Activated naive CD8-positive, alpha-beta T cell treated with anti-CD3 and anti-CD28 coated beads, Interleukin-2, amount 50 U/mL, for 16 hours (primary cell): ENCODE data around the gene CDYL.

ENCODE experiments used
- DNase-seq: peaks from one replicate; pipeline ENCODE4 v3.0.0-alpha.2; 2020; ENCODE audit warnings: low read depth, low spot score

Gene CDYL

DNA sequence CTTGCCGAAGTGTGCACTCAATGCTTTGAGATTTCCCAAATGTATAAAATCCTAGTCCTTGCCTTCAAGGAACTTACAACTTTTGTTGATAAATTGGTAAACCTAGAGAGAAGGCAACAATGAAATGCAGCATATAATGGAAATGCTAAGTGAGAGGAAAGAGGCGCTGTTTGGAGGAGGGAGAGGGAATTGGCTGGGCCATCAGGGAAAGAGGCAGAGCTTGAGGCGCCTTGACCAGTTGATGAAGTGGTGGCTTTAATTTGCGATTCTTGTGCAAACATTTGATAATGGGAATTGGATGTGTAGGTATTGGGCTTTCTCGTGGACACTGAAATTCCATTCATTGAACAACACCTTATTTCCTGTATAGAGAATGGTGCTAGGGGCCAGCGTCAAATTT lies 1.9 kb upstream of the CDYL start:
- no peak for DNase-seq

DNA sequence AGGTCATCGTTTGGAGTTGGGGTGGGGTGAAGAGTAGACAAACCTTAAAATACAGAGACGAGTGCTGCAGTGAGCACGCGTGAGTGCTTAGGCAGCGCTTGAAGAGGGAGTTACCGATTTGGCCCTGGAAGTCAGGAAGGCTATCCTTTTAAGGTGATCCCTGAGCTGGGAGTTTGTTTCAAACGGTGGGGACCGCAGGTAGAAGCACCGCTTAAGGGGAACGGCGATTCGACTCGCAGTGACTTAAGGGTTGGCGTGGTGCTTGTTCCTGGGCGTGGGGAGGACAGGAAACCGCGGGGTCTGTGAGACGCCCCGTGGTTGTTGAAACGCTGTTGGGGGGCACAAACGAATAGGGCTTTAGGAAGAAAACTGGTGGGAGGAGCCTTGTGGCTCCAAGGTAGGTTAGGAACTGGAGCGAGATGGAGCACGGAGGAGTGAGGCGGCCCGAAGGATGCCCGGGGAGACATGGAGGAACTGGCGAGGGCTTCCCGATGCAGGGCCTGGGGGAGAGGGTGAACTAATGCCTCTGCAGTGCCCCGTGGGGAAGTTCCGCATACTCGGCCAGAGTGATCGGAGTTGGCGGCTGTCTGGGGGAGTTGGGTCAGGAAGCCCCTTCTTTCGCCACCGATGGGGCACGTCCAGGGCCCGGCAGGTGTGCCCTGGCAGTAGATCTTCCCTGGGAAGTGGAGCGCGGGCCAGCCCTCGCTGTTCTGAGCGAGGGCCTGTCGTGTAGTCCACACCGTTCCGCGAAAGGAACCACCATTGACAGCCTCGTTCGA lies 1.3 kb upstream of the CDYL start:
- DNase-seq: no peak

DNA sequence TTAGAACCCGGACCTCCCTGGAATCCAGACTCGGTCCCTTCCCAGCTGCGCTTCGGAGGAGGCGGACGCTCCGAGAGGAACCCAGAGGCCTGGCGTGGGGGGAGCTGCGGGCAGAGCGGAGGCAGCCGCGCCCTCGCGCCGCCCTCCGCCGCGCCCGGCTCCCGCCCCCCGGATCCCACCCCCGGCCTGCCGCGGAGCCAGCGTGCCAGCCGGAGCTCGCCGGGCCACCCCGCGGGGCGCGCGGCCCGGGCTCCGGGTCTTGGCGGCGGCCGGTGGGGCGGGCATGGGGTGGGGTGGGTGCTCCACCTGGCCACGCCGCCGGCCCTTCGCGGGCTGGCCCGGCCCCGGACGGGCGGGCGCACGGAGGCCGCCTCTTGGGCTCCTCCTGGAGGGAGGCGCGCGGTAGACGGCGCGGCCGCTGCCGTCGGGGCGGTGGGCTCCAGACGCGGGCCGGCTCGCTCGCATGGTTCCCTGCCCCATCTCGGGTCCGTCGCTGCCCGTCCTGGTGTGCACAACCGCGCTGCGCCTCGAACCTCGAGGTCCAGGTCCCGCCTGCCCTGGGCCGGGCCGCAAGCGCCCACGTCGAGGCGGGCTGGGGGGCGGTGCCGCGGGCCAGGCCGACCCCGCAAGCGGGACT lies 592 bp upstream of the CDYL start:
- peak; percentile 31 for DNase-seq

DNA sequence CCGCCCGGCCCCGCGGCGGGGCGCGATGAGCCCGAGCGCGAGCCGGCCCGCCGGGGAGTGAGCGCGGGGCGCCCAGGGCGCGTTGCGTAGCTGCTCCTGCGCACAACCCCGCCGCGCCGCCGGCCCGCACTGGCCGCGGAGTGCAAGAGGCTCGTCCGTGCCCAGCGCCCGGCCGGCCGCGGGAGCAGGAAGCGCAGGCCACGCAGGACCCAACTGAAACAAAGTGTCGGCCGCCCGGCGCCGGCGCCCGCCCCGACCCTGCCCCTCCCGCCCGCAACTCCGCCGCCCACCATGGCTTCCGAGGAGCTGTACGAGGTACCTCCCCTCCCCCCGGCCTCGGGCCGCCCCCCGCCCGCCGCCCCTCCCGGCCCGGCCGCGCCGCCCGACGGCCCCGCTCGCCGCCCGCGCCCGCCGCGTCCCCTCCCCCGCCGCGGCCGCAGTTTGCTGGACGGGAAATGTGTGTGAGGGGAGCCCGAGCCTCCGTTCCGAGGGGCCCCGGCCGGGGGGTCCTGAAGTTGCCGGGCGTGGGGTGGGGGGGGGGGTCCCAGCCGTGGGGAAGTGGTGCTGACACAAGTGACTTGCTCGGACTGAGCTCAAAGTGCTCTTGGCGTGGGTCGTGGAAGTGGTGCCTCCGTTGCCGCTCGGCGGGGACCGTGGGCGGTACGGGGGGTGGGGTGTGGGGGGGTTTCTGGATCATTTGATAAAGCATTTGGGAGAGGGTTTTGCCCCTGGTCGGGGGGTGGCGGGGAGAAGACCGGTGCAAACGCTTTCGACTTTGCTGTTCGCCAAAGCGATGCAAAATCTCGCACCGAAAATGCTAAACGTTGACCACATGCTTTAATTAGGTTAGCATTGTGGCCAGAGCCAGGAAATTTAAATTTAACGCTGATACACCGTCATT lies 539 bp downstream of the CDYL start:
- no peak for DNase-seq

DNA sequence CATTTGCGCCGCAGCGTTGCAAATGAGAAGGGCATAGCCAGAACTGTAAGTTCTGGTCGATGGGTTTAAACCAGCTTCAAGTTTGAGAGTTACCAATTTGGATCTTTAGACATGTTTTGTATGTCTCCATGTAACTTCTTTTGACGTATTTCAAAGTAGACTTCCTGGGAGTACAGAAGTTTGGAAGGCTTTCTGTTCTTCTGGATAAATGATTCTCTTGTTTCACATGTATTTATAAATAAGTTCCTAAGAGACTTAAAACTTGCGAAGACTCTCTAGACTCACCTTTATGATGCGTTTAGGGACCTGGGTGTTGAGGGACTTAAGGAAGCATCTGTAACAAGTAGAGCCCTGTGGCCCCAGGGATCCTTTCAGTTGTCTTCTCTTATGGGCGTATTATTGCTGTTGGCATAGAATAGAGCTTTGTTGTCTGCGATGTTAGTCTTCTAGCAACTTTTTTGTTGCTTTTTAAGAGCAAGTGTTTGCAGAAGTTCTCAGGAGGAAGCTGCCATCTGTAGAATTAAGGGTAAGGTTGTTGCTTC lies 1.3 kb downstream of the CDYL start:
- no peak for DNase-seq

DNA sequence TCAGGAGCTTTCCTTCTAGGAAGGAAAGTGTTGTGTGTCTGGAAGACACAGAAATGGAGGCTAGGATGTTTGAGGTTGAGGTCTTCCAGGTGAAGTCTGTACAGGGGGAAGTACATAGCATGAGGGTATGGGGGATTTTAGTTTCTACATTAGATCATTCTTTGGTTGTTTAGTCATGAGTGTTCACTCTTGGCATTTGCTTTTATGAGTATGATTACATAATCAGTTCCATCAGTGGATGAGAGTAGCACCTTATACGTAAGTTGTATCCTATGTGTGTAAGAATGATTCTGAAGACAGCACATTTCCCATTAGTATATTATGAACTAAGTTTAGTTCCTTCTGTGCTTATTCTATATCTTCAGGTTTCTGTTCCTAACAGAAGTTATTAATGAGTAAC lies 1.9 kb downstream of the CDYL start:
- no peak for DNase-seq

DNA sequence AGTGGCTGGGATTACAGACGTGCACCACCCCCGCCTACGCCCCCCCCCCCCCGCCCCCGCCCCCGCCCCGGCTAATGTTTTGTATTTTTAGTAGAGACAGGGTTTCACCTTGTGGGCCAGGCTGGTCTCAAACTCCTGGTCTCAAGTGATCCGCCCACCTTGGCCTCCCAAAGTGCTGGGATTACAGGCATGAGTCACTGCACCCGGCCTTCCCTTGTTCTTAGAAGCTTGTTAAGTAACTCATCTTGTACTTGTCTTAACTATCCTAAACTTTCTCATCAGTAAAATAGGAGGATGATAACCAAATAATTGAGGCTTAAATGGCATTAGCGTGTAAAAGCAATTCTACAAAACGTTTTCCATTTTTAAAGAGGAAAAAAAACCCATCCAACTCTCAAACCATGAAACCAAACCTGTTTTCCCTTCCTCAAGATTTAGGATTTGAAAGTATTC lies 4.2 kb downstream of the CDYL start:
- no peak for DNase-seq

DNA sequence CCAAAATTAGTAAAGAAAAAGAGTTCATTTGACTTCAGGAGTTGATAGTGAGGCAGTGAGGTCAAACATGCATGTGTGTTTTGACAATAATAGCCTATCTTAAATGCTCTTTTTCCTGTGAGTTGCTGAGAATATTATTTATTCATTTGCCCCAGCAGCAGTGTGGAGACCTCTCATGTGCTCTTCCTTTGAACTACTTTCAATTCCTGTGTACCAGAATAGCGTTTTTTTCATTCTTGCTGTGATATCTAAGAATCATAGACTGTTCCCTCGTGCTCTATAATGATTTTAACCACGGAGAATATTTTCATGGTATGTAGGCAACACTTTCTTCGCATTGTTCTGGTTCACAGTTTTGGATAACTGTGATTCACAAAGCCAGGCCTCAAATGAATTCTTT lies 5.2 kb downstream of the CDYL start:
- DNase-seq: no peak

DNA sequence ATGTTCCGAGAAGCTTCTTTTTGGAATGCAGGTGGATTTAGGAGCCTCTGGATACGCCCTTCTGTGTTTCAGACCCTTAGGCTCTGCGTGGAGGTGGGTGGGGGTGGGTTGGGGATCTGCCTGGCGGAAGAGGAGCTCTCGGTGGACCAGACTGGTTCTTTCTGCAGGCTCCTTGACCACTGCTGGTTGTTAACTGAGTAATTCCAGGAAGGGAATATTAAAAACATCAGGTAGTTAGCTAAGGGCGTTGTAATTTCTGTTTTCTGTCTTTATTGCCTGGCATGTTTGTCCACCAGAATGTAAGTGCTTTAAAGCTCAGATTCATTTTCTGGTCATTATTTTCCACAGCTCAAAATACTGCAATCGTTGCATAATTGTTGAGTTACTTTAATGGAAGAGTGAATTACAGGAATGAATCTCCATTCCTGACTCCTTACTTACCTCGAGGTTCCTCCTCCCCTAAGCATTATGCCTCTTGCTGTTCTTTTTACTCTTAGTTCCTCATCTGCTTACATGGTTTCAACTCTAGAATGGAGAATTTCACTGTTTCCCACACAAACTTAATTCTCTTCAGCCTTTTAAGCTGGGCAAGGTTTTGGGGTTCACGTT lies 5.9 kb downstream of the CDYL start:
- DNase-seq: no peak

DNA sequence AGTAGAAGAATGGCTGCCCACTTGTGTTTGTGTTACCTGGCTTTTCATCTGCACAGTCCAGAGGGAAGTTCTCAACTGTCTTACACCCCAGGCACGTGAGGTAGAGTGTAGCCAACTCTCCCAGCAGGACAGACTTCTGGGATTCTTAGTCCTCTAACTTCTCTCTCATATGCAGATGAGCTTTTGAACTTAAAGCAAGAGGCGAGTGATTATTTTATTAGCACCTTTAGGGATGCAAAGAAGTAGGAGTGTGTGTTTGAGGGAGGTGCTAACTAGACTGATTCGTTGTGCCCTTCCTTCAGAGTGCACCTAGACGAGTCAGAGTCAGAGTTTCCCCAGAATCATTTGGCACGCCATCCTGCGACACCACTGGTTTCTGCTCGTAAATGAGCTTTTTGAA lies 10.8 kb downstream of the CDYL start:
- no peak for DNase-seq

DNA sequence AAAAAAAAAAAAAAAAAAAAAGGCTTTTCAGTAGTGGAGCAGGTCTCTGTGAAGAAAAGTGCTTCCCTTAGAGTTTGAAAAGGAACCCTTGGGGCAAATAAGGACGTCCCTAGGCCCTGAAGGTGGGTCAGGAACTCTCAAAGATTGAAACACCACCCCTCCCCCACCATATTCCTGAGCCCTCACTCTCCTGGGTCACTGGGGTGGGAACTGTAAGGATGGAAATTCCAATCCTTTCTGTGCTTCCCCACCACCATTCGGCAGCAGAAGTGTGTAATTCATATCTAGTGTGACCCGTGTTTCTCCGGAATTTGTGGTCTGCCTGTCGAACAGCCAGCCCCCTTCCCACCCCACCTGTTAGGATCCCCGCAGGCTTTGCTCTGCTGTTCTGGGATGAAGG lies 12.3 kb downstream of the CDYL start:
- no peak for DNase-seq

DNA sequence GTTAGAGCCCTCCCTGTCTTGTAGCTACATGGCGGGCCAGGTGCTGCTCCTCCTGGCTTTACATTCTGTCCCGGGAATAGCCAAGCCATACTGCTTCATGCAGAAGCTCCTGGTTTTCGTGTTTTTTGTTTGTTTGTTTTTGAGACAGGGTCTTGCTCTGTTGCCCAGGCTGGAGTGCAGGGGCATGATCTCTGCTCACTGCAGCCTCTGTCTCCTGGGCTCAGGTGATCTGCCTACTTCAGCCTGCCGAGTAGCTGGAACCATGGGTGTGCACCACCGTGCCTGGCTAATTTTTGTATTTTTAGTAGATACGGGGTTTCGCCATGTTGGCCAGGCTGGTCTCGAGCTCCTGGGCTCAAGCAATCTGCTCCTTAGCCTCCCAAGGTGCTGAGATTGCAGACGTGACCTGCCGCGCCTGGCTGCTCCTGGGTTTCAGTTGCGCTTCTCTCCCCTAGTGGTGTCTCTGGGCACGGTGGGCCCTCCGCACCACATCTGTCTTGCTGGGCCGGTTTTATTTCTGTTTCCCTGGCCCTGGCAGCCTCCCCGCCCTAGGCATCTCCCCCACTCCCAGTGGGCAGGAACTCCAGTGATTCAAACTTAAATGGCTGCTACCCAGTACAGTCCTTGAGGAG lies 12.9 kb downstream of the CDYL start:
- DNase-seq: no peak

DNA sequence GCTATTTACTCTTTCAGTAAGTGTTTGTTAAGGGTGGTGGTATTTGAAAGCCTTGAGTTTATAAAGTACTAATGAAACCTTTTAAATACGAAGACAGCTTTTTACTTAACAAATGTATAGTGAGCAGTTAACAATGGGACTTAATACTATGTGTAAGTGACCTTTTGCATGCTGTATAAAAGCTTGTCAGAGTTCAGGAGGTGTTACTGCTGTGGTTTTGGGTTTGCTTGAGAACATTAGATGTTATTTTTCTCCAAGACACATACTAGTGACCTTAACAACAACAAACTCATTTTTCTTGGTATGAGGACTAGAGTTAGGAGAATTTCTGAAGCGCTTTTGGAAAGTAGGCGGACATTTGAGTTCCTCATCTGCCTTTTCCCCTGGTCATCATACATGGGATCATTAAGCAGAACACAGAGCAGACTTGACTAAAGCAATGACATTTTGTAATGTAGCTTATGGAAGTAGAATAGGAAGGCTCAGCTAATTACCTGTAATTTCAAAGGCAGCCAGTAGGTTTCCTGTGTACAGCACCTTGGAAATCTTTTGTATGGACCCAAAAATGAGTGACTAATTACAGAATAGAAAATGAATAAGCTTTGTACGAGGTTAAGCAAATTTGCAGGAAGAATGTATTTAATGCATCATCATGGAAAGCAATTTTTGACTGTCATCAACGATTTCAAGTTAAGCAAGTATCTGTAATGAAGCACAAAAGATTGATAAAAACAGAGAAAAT lies 14.1 kb downstream of the CDYL start:
- no peak for DNase-seq

DNA sequence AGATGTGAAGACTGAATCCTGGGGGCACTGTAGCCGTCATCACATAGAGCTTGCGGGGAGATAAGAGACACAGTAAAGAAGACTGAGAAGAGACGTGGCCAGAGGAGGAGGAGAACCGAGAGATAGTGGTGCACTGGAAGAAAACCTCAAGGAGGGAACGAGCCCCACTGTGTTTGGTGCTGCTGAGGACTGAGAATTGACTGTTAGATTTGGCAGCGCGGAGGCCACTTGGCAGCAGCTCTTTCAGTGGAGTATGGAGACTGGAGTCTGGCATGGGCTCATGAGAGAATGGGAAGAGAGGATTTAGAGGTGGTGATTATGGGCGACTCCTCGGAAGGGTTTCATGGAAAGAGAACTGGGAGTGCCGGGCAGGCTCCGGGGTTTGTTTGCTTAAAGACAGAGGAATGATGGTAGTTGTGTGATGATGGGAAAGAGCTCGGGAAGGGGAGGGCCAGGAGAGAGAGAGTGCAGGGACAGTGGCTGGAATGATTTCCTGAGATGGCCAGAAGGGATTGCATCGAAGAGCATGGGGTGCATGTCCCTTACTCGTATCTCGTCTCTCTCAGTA lies 18.0 kb downstream of the CDYL start:
- DNase-seq: no peak

DNA sequence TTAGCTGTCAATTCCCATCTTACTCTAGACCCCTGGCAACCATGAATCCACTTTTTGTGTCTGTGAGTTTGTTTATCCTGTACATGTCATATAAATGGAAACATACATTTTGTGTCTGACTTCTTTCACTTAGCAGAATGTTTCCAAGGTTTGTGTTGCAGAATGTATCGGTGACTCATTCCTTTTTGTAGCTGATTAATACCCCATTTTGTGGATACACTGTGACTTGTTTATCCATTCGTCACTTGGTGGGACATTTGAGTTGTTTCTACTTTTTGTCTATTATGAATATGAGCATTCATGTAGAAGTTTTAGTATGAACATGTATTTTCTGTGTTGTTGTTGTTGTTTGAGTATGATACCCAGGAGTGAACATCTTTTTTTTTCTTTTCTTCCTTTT lies 21.4 kb downstream of the CDYL start:
- DNase-seq: no peak

DNA sequence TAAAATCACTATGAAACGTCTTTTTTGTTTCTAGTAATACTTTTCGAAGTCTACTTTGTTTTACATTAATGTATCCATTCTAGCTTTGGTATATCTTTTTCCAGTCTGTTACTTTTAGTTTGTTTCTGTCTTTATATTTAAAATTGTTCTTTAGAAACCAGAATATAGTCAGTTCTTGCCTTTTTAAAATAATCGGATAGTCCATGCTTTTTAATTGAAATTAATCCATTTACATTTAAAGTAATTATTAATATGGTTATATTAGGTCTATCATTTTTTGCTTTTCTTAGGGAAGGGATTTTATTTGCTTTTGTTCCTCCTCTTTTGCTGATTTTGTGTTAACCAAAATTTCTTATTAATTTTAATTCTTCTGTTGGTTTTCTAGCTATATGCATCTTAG lies 23.7 kb downstream of the CDYL start:
- no peak for DNase-seq

DNA sequence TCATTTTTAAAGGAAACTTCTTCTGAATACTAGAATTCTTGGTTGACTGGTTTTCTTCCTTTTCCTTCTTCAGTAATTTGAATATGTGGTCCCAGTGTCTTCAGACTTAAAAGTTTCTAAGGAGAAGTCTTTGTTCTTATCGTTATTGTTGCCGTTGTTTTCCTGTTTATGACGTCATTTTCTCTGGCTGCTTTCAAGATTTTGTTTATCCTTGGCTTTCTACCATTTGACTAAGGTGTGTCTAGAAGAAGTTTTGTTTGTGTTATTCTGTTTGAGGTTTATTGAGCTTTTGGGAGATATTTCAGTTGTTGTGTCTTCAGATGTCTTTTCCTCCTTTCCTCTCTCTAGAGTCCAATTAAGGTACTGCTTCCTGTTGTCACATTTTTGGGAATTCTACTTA lies 24.5 kb downstream of the CDYL start:
- no peak for DNase-seq

DNA sequence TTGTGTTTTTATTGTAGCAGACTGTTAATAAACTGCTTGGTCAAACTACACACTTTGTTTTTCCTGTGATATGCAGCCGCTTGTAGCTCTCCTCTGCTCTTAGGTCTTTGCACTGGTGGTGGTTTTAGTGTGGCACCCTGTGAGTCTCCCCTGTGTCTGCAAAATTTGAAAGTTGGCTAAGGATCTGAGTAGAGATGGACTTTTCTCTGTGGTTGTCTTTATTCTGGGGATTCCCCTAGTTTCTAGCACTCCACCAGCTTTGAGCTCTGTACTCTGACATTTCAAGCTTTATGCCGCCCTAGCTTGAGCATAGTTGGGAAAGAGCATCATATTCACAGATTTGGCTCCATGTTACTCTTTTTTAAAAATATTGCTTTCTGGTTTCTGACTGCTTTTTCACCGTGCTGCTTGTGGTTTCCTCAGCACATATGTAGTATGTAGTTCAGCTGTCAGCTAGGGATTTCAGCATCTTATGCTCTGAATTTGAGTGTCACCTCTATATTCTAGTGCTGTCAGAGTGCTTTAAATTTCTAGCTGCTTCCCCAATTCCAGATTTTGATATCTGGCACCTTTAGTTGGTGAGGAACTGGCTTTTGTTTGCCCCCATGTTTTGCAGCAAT lies 25.4 kb downstream of the CDYL start:
- no peak for DNase-seq

DNA sequence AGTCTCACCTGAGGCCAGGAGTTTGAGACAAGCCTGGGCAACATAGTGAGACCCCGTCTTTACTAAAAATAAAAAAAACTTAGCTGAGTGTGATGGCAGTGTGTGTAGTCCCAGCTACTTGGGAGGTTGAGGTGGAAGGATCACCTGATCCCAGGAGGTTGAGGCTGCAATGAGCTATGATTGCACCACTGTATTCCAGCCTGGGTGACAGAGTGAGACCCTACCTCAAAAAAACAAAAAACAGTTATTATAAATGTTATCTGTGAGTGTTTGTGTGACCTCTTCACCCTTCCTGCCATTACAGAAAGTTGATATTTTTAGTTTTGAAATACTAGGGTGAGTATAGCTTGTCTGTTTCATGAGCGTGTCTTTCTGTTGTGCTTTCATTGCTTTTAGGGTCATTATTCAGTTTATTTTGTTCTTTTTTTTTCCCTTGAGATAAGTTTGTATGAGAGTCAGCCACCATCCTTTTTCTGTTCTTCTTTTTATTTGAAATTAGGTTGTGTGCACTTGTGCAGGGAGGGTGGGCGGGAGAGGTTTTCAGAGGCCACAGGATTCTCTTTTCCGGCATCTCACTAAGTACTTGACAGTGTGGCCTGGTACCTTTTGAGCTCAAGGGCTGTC lies 26.2 kb downstream of the CDYL start:
- DNase-seq: no peak
